OCI-LY3 (cell line): ENCODE data around the gene OR5AP2.
"Not testable (repeated sequence)": the region's sequence is repeated elsewhere in the genome, so short reads cannot be mapped to it uniquely, and the experiment has no call there.

Source experiments
- H2AFZ ChIP-seq: fragments of 200-600, 300-600 bp; shearing (Covaris generic); 2 replicates; pipeline ENCODE4 v1.6.0; 2014; ENCODE audit warnings: antibody characterized with exemption, low read depth, low read length
- H3K27ac ChIP-seq: fragments of 200-600, 300-600 bp; sonication (generic); 2 replicates; pipeline ENCODE4 v1.5.1; 2014; ENCODE audit warnings: mild to moderate bottlenecking, low read length, moderate library complexity, mixed read lengths
- H3K27me3 ChIP-seq: fragments of 200-600, 300-600 bp; sonication (generic); 2 replicates; pipeline ENCODE4 v1.6.1; 2014; ENCODE audit warnings: low read depth, low read length, mixed read lengths
- H3K36me3 ChIP-seq: fragments of 200-600, 300-600 bp; sonication (generic); replicated peaks from 2 replicates; pipeline ENCODE3; 2014; ENCODE audit warnings: low read depth, low read length, mixed read lengths
- H3K4me1 ChIP-seq: fragments of 300-600, 200-600 bp; sonication (generic); 2 replicates; pipeline ENCODE4 v1.6.1; 2014; ENCODE audit warnings: low read length, mixed read lengths
- H3K4me2 ChIP-seq: fragments of 200-600, 300-600 bp; sonication (generic); 2 replicates; pipeline ENCODE4 v1.6.1; 2014; ENCODE audit warnings: low read length, mixed read lengths
- H3K4me3 ChIP-seq: fragments of 300-600, 200-600 bp; sonication (generic); 2 replicates; pipeline ENCODE4 v1.5.1; 2014; ENCODE audit warnings: antibody characterized with exemption, mild to moderate bottlenecking, low read length, moderate library complexity
- H3K79me2 ChIP-seq: fragments of 300-600, 200-600 bp; shearing (Covaris generic); 2 replicates; pipeline ENCODE4 v1.6.1; 2014; ENCODE audit warnings: mild to moderate bottlenecking, low read length, mixed read lengths
- H3K9ac ChIP-seq: fragments of 300-600, 200-600 bp; shearing (Covaris generic); 2 replicates; pipeline ENCODE4 v1.6.0; 2014; ENCODE audit warnings: mild to moderate bottlenecking, low read length, moderate library complexity
- H3K9me3 ChIP-seq: fragments of 200-600, 300-600 bp; shearing (Covaris generic); 2 replicates; pipeline ENCODE4 v1.6.1; 2014; ENCODE audit warnings: low read length, mixed read lengths; ENCODE audit not compliant: insufficient read depth
- H4K20me1 ChIP-seq: fragments of 200-600, 300-600 bp; sonication (generic); 2 replicates; pipeline ENCODE4 v1.6.1; 2016; ENCODE audit warnings: low read length, mixed read lengths; ENCODE audit not compliant: insufficient read depth
- EZH2phosphoT487 ChIP-seq: fragments of 200-600 bp; shearing (Covaris generic); IDR thresholded peaks from 2 replicates; pipeline ENCODE4 v1.6.1; 2018; ENCODE audit warnings: antibody characterized with exemption, mixed run types, low read depth
- TF ChIP-seq, protein P1 (sequence below): fragments of 200-600, 300-600 bp; sonication (generic); IDR thresholded peaks from 2 replicates; pipeline ENCODE4 v1.5.1; 2014; ENCODE audit warnings: antibody characterized with exemption, low read length, low read depth

The OR5AP2 gene

DNA sequence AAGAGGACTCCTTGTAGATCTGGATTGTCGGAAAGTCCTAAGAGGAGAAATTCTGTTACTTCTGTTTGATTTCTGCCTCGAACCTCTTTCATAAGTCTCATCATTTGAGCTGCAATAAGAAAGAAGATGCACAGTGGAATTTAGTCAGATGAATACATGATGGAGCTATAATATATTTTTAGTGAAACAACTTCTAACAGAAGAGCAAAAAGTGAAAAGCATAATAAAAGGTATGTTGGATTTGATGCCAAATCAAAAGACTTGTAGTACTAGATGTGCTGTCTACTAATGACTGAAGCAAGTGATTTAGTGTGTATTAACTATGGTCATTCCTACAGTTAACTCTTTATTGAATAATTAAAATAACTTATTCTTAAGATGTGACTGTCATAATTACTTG lies at the start of gene OR5AP2:
Gene OR5AP2 (minus strand): TSS at position 101 of the 400 bp plus-strand sequence. CDS start 0 bp downstream, at position 101.
- Histone ChIP-seq H2AFZ (no peak within 1 kb of the TSS), H3K9me3 (no peaks in the 10 kb centered on the region), H3K4me2 (no peak within 1 kb of the TSS), H3K4me1 (peaks cover 2% of the 10 kb centered on the region; the same call in 1 of the 2 replicates), H3K36me3 (no peaks in the 10 kb centered on the region), H3K4me3 (no peak within 1 kb of the TSS), H3K27me3 (no peaks in the 10 kb centered on the region), H3K9ac (no peak within 1 kb of the TSS), H4K20me1 (no peaks in the 10 kb centered on the region), H3K79me2 (no peaks in the 10 kb centered on the region), H3K27ac (no peak within 1 kb of the TSS)
- TF ChIP-seq, protein P1, sequence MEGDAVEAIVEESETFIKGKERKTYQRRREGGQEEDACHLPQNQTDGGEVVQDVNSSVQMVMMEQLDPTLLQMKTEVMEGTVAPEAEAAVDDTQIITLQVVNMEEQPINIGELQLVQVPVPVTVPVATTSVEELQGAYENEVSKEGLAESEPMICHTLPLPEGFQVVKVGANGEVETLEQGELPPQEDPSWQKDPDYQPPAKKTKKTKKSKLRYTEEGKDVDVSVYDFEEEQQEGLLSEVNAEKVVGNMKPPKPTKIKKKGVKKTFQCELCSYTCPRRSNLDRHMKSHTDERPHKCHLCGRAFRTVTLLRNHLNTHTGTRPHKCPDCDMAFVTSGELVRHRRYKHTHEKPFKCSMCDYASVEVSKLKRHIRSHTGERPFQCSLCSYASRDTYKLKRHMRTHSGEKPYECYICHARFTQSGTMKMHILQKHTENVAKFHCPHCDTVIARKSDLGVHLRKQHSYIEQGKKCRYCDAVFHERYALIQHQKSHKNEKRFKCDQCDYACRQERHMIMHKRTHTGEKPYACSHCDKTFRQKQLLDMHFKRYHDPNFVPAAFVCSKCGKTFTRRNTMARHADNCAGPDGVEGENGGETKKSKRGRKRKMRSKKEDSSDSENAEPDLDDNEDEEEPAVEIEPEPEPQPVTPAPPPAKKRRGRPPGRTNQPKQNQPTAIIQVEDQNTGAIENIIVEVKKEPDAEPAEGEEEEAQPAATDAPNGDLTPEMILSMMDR, result no peak
- TF ChIP-seq EZH2phosphoT487, result no peak

DNA sequence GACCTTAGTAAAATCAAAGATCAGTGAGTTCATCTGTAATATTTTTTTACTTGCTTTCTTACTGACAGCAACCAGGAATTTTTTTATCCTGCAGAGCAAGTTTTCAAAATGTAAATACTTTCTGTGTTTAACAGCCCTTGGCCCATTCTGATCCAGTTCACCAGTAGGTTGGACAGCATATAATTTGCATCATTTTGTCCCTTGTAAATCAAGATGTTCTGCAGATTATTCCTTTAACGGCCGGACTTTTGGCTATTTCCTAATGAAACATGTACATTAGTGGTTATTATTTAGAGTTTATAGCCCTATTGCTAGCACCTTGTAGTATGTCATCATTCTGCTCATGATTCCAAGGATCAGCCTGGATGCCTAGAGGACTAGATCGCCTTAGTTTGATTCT lies 48.9 kb upstream of the OR5AP2 start:
- H3K36me3 ChIP-seq, H3K4me2 ChIP-seq, H4K20me1 ChIP-seq, H2AFZ ChIP-seq, H3K27me3 ChIP-seq, H3K27ac ChIP-seq, H3K4me1 ChIP-seq, H3K4me3 ChIP-seq, H3K9me3 ChIP-seq, H3K79me2 ChIP-seq, H3K9ac ChIP-seq: not testable (repeated sequence)

DNA sequence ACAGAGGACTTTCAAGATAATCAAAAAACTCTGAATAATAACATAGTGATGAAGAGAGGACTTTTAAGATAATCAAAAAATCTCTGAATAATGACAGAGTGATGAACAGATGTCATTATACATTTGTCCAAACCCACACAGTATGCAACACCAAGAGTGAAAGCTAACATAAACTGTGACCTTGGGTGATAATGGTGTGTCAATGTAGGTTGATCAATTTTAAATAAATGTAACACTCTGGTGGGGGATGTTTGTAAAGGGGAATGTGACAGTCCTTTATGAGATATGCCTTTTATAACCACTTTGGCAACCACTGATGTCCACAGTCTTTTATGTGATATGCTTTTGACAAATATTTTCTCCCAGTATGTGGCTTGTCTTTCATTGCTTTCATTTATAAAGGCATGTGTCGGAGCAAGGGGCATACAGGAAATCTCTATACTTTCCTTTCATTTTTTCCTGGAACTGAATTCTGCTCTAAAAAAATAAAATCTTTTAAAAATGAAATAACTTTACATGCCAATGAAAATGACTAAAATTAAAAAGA lies 46.4 kb upstream of the OR5AP2 start:
- Histone ChIP-seq H3K4me2 (no peak overlapping the region), H4K20me1 (no peaks in the 10 kb centered on the region), H3K9me3 (no peaks in the 10 kb centered on the region), H3K9ac (no peak overlapping the region), H2AFZ (no peak overlapping the region), H3K79me2 (no peaks in the 10 kb centered on the region), H3K4me3 (no peak overlapping the region), H3K27ac (no peak overlapping the region), H3K27me3 (no peaks in the 10 kb centered on the region), H3K4me1 (no peaks in the 10 kb centered on the region), H3K36me3 (no peaks in the 10 kb centered on the region)
- TF ChIP-seq, protein P1, result no peak
- TF ChIP-seq EZH2phosphoT487, result no peak

DNA sequence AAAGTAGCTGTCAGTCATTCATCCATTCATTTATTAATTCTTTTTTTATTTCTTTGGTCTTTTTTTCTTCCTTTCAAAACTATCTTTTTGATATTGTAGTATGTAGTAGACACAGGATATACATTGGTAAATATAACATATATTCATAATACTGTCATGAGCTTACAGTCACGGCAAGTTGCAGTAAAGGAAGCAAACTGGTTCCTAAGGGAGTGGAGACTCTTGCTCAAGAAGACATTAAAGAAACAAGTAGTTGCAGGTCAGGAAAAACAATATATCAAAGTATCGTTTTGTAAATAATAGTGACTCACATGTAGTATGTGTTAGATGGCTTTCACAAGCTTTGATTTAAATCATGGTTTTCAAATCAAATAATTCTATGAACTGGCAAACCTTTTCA lies 28.7 kb upstream of the OR5AP2 start:
- H3K4me2 ChIP-seq, result no peak overlapping the region
- H3K4me1 ChIP-seq, result no peaks in the 10 kb centered on the region
- no peak overlapping the region for H3K4me3 ChIP-seq
- TF ChIP-seq, protein P1, result no peak
- no peak for TF ChIP-seq EZH2phosphoT487
- H2AFZ ChIP-seq, result no peak overlapping the region
- no peaks in the 10 kb centered on the region for H3K9me3 ChIP-seq
- H3K27me3 ChIP-seq, result no peaks in the 10 kb centered on the region
- no peak overlapping the region for H3K27ac ChIP-seq
- no peaks in the 10 kb centered on the region for H3K79me2 ChIP-seq
- no peak overlapping the region for H3K9ac ChIP-seq
- H4K20me1 ChIP-seq, result no peaks in the 10 kb centered on the region
- H3K36me3 ChIP-seq, result no peaks in the 10 kb centered on the region
